AG04450 (cell line): Measurements from ENCODE around the gene PPM1B. TPM values are rescaled to one million over a fixed set of nuclear protein-coding genes. Genes with fewer than 3 reads are reported as not detected.

Experiments
- CTCF ChIA-PET: fragments of 300-600, 350-600 bp; formaldehyde crosslinking; extraction: SDS; loops from one replicate; lab custom pipeline; 2022; ENCODE audit warnings: antibody characterized with exemption, inconsistent platforms; lab: Charles Lee
- POLR2A ChIA-PET: fragments of 350-600 bp; formaldehyde crosslinking; extraction: SDS; loops from one replicate; lab custom pipeline; 2021; ENCODE audit warnings: antibody characterized with exemption, inconsistent platforms; lab: Yijun Ruan, JAX
- DNase-seq: peaks from one replicate; pipeline ENCODE4 v3.0.0-alpha.2; 2011; ENCODE audit warnings: low read depth, low spot score
- H3K27ac ChIP-seq: one replicate; pipeline ENCODE4 v1.5.1; 2012; ENCODE audit warnings: low read depth, low read length, control low read depth
- H3K27me3 ChIP-seq: one replicate; pipeline ENCODE4 v1.6.0; 2012; ENCODE audit warnings: low read length; ENCODE audit not compliant: control insufficient read depth, insufficient read depth
- H3K4me3 ChIP-seq: 2 replicates; pipeline ENCODE4 v1.5.1; 2011; ENCODE audit warnings: mild to moderate bottlenecking, low read depth, low read length, control low read depth
- H3K9me3 ChIP-seq: 2 replicates; pipeline ENCODE4 v1.5.1; 2012; ENCODE audit warnings: low read length; ENCODE audit not compliant: control insufficient read depth, insufficient read depth
- polyA plus RNA-seq: library from polyadenylated mRNA; depleted of rRNA; stranded (reverse); fragments of >200 nt; gene quantifications from 2 replicates; pipeline ENCODE4 v1.2.3, GENCODE V29; 2011
- TF ChIP-seq, protein P1 (sequence below): IDR thresholded peaks from 2 replicates; pipeline ENCODE4 v1.5.1; 2011; ENCODE audit warnings: low read depth, low read length, control low read depth, inconsistent platforms

PPM1B gene
- polyA plus RNA-seq, 1 experiment = 29.1 TPM

DNA sequence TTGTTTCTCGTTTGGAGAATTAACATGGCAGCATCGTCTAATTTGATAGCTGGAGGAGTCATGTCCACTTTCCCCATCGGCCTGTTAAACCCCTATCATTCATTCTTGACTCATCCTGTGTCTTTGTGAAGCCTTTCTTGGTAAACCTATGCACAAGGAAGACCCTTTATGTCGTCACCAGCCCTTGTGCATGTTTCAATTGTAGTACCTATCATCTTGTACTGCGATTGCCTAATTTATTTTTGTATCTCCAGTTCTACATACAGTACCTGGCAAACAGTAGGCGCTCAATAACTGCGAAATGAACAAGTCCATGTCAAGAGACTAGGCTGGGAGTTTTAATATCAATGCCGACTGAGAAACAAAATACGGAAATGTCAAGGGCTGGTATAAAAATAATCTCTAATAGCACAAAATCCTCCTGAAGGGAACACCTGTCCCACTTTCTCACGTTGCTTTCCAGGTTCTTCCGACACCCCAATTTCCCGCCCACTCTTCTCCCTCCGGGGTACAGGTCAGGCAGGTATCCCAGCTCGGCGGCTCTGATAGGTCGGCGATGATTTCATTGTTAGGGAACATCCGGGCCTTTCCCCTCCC lies 1.3 kb upstream of the PPM1B start:
- POLR2A ChIA-PET = interaction anchor here (1.2 kb wide), 1 partner anchor 16 kb away, joined by 3 read pairs; no protein-coding TSS in a partner anchor
- Histone ChIP-seq H3K9me3 (no peaks in the 10 kb centered on the region), H3K4me3 (peak overlapping the region; percentile 85), H3K27ac (peak overlapping the region; percentile 98), H3K27me3 (no peaks in the 10 kb centered on the region)
- DNase-seq = no peak
- TF ChIP-seq, protein P1, sequence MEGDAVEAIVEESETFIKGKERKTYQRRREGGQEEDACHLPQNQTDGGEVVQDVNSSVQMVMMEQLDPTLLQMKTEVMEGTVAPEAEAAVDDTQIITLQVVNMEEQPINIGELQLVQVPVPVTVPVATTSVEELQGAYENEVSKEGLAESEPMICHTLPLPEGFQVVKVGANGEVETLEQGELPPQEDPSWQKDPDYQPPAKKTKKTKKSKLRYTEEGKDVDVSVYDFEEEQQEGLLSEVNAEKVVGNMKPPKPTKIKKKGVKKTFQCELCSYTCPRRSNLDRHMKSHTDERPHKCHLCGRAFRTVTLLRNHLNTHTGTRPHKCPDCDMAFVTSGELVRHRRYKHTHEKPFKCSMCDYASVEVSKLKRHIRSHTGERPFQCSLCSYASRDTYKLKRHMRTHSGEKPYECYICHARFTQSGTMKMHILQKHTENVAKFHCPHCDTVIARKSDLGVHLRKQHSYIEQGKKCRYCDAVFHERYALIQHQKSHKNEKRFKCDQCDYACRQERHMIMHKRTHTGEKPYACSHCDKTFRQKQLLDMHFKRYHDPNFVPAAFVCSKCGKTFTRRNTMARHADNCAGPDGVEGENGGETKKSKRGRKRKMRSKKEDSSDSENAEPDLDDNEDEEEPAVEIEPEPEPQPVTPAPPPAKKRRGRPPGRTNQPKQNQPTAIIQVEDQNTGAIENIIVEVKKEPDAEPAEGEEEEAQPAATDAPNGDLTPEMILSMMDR = no peak
- CTCF ChIA-PET = interaction anchor here (0.6 to 1.2 kb wide), 2 partner anchors 24 to 29 kb away, joined by 3 to 4 read pairs; no protein-coding TSS in a partner anchor

DNA sequence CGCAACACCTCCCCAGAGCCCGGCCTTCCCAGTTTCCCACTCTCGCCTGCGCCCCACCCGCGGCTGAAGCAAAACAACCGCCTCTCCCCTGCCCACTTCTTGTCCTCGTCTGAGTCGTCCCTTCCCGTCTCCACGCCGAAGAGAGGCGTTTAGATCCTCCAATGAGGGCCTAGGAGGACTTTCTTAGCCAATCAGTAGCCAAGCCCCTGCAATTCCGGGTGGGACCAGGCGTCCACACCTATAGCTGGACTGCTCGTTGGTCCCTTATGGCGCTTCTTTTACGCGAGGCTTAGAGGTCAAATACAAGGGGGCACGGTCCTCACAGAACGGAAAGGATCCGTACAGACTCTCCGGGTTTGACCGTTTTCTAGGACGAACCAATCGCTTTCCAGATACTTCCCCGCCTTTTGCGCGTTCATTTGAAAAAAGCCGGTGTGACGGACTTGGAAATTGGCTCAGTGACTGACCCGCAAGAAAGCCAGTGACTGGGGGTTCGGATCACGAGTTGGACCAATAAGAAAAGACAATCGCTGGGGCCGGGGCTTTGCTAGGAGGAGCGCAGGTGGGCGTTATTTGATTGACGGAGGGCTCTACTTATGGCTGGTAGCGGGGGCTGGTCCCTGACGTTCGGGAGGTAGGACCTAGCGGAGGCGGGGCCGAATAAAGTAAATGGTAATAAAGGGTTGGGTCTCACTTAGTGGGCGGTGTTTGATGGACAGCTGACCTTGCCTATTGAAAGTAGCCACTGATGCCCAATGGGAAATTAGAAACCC lies 581 bp upstream of the PPM1B start:
- TF ChIP-seq, protein P1 = no peak
- ChIA-PET POLR2A (interaction anchor here (0.7 to 1.2 kb wide), 4 partner anchors 15 to 194 kb away, joined by 3 to 7 read pairs (median 4); partner anchors contain the start of genes CAMKMT and PREPL), CTCF (interaction anchor here (0.6 to 1.2 kb wide), 4 partner anchors 25 to 228 kb away, joined by 3 to 5 read pairs (median 4); no protein-coding TSS in a partner anchor)
- Histone ChIP-seq H3K27me3 (no peaks in the 10 kb centered on the region), H3K9me3 (no peaks in the 10 kb centered on the region), H3K4me3 (peak overlapping the region; percentile 85), H3K27ac (peak overlapping the region; percentile 98)
- peak; percentile 100 for DNase-seq

DNA sequence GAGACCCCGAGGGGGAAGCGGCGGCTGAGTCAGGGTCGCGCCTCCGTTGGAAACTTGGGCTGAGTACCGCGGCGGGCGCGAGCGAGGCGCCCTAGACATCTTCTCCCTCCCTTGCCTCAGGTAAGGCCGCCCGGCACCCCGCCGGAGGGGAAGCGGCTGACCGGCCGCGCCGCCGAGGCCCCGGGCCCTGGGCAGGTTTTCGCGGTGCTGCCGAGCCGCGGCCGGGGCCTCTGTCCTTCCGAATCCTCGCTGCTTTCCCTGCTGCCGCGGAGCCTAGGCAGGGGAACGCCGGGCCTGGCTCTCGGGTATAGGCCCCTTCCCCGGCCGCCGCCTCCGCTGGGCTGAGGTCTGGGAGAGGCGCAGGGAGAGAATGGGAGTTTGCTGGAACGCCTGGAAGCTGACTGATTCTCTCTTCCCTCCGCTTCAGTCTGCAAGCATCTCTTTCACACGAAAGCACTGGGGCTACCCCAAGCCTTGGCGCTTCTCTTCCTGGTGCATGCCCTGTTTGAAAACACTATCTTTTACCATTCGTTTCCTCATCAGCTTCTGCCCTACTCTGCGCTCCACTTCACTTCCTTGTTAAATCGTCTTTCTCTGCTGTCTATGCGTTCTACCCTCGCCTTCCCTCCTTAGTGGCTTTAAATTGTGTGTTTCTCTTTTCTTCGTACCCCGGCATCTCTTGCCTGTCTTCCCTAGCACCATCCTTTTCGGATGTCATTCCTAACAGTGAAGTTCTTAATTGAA lies 652 bp downstream of the PPM1B start:
- ChIA-PET CTCF (no interaction called here), POLR2A (interaction anchor here (0.7 to 1.0 kb wide), 2 partner anchors 73 to 192 kb away, joined by 5 to 7 read pairs; partner anchors contain the start of genes CAMKMT and PREPL)
- Histone ChIP-seq H3K27me3 (no peaks in the 10 kb centered on the region), H3K4me3 (peak overlapping the region; percentile 90), H3K9me3 (no peaks in the 10 kb centered on the region), H3K27ac (peak overlapping the region; percentile 81)
- no peak for DNase-seq
- TF ChIP-seq, protein P1 = no peak

DNA sequence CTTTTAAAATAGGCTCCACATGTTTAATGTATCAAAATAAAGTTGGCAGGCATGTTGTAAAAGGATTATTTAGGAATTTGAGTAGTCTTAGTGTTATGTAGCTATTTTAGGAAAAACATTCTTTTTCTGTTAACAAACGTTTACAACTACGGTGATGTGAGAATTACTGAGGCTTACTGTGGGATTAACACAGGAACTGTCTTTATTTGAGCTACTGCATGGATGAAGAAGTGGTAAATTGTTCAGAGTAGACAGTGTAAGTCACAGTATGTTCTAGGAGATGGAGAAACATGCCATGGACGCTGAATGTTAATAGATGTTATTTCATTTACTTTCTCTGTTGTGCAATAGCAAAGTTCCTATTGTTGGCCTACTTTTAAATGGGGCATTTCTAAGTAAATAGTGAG lies 1.6 kb downstream of the PPM1B start:
- Histone ChIP-seq H3K9me3 (no peaks in the 10 kb centered on the region), H3K4me3 (peak overlapping the region; percentile 90), H3K27me3 (no peaks in the 10 kb centered on the region), H3K27ac (no peak overlapping the region)
- POLR2A ChIA-PET = interaction anchor here (0.7 kb wide), 1 partner anchor 50 kb away, joined by 3 read pairs; no protein-coding TSS in a partner anchor
- TF ChIP-seq, protein P1 = no peak
- CTCF ChIA-PET = interaction anchor here (0.8 kb wide), 1 partner anchor 74 kb away, joined by 3 read pairs; no protein-coding TSS in a partner anchor
- no peak for DNase-seq
